Stomach smooth muscle (tissue), 2 donors: ENCODE measurements around the gene SLC25A12.

Experiments used
- H3K27ac ChIP-seq: one replicate; pipeline ENCODE4 v1.7.0; 2013; ENCODE audit warnings: mild to moderate bottlenecking, low read length, inconsistent platforms
- H3K27me3 ChIP-seq, 2 donors: one replicate each; pipeline ENCODE4 v1.7.0; 2013; ENCODE audit warnings: low read length in 2 of 2; ENCODE audit not compliant: insufficient read depth in 2 of 2, control insufficient read depth in 1 of 2
- H3K36me3 ChIP-seq, 2 donors: one replicate each; pipeline ENCODE4 v1.7.0; 2013; ENCODE audit warnings: low read length in 2 of 2; ENCODE audit not compliant: control insufficient read depth in 2 of 2, insufficient read depth in 2 of 2
- H3K4me1 ChIP-seq: one replicate; pipeline ENCODE4 v1.7.0; 2013; ENCODE audit warnings: low read length; ENCODE audit not compliant: control insufficient read depth, insufficient read depth
- H3K4me3 ChIP-seq, 2 donors: one replicate each; pipeline ENCODE4 v1.7.0; 2013; ENCODE audit warnings: low read length in 2 of 2
- H3K9ac ChIP-seq, 2 donors: one replicate each; pipeline ENCODE4 v1.7.0; 2013; ENCODE audit warnings: low read length in 2 of 2, mild to moderate bottlenecking in 1 of 2
- H3K9me3 ChIP-seq, 2 donors: one replicate each; pipeline ENCODE4 v1.7.0; 2013; ENCODE audit warnings: low read length in 2 of 2; ENCODE audit not compliant: control insufficient read depth in 2 of 2
- donor health status: healthy.
- donor health status: Pancreatic carcinoma.

Gene SLC25A12

DNA sequence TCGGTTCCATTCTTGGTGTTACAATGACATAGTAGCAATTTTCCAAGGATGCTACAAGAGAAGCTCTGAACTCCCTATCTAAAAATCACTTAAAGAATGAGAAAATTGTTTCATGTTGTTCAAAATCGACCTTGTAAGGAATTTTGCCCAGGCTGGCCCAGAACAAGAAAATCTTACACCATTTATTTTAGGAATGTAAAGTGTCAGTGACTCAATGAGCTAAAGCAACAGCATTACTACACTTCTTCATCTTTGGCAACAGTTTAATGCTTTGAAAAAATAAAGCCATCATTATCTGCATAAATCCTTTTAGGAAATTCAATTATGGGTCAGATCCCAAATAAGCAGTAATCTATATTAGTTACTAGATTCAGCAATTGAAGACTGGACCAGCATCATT lies 38.6 kb downstream of the SLC25A12 start:
- H3K36me3 ChIP-seq, result no peaks in the 10 kb centered on the region
- H3K4me3 ChIP-seq, result no peak overlapping the region
- no peaks in the 10 kb centered on the region for H3K4me1 ChIP-seq
- H3K27me3 ChIP-seq, result no peaks in the 10 kb centered on the region
- H3K9ac ChIP-seq, result no peak overlapping the region
- no peak overlapping the region for H3K27ac ChIP-seq
- H3K9me3 ChIP-seq, result no peaks in the 10 kb centered on the region

DNA sequence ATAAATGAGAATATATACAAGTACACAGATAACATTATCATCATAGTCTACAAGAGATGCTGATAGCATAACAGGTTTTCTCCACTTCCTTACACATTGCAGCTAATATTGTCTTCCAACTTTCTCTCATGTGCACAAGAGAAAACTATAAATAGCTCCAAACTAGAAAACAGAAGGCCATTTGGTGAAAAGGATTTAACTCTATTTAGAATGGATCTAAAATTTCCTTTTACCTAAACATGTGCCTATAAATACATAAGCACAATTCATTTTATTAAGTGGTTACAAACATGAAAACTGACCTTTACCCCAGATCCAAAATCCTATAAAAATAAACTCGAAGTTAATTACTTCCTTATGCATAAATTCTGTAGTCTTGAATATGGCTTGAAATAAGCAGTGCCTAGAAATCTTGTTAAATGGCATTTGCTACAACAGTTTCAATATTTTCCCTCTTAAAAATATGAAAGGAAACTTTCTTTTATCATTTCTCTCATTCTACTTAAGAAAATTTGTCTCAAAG lies 41.6 kb downstream of the SLC25A12 start:
- Histone ChIP-seq H3K4me3 (no peak overlapping the region), H3K4me1 (no peaks in the 10 kb centered on the region), H3K27me3 (no peaks in the 10 kb centered on the region), H3K36me3 (peaks cover 0 to 3% of the 10 kb centered on the region in 2 donors), H3K27ac (no peak overlapping the region), H3K9ac (no peak overlapping the region), H3K9me3 (no peaks in the 10 kb centered on the region)

DNA sequence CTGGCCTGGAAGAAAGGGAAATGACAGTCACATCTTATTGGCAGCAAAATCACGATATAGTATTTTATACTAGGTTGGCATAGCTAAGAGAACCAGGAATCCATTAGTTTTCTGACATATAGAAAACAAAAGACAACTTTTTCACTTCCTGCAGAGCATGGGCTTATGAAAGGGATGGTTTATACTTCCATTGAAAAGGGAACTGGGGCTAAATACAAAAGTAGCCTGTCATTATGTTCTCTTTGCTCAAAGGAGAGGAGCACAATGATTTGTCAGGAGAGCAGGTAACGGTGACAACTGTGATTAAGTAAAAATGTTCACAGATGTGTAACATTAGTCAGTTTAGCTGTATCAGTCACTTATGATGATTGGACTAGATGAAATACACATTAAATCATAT lies 46.4 kb downstream of the SLC25A12 start:
- no peaks in the 10 kb centered on the region for H3K27me3 ChIP-seq

DNA sequence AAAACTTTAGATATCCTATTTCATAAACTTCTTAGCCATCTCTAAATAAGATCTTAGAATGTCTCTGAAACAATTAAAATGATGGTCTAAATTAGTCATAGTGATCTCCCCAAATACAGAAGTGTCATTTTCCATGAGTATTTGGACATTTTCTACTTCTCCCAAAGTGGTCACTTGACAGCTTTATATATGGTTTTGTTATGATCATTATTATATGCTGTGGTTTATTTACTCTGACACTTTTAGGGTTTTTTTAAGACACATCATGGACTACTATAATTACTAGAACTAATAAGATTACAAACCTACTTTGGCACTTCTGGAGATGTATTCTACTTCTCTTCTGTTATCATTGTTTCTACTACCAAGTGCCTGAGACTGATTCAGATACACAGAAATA lies 47.1 kb downstream of the SLC25A12 start:
- Histone ChIP-seq H3K9me3 (no peaks in the 10 kb centered on the region), H3K4me1 (no peaks in the 10 kb centered on the region), H3K27ac (no peak overlapping the region), H3K27me3 (no peaks in the 10 kb centered on the region), H3K4me3 (no peak overlapping the region), H3K36me3 (peaks cover 4 to 8% of the 10 kb centered on the region in 2 donors), H3K9ac (no peak overlapping the region)

More for the DNA sequence above, 46.4 kb downstream of the SLC25A12 start:
- Histone ChIP-seq H3K4me3 (no peak overlapping the region), H3K9ac (no peak overlapping the region), H3K4me1 (no peaks in the 10 kb centered on the region), H3K27ac (no peak overlapping the region), H3K36me3 (peaks cover 4% of the 10 kb centered on the region in 2 donors), H3K9me3 (no peaks in the 10 kb centered on the region)

DNA sequence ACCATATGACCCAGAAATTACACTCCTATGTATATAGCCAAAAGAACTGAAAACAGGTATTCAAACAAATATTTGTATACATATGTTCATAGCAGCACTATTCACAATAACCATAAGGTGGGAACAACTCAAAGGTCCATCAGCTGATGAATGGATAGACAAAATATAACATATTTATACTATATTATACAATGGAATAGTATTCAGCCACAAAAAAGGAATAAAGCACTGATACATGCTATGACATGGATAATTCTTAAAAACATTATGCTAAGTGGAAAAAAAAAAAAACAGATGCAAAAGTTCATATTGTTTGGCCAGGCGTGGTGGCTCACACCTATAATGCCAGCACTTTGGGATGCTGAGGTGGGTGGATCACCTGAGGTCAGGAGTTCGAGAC lies 52.0 kb downstream of the SLC25A12 start:
- Histone ChIP-seq H3K27ac (no peak overlapping the region), H3K27me3 (no peaks in the 10 kb centered on the region), H3K4me3 (no peak overlapping the region), H3K9me3 (no peaks in the 10 kb centered on the region), H3K36me3 (peaks cover 12 to 15% of the 10 kb centered on the region in 2 donors), H3K9ac (no peak overlapping the region), H3K4me1 (no peaks in the 10 kb centered on the region)

DNA sequence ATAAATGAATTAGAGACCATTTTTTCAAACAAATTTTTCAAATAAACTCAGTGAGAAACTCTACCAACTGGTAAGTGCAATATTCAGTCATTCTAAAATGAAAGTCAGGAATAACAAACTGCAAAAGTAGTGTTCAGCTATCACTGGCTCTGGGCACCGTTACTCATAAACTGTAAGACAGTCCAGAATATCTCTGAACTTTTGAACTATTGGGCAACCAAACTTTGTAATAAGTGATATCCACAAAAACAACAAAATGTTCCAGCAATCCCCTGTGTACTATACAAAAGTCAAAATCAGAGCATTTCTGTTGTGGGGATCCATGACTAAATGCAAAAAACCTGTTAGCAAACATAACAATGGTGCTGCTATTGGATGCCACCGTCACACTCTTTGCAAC lies 56.3 kb downstream of the SLC25A12 start:
- Histone ChIP-seq H3K4me1 (no peaks in the 10 kb centered on the region), H3K4me3 (no peak overlapping the region), H3K9me3 (no peaks in the 10 kb centered on the region), H3K36me3 (peaks cover 43% of the 10 kb centered on the region in 2 donors), H3K9ac (no peak overlapping the region), H3K27me3 (no peaks in the 10 kb centered on the region), H3K27ac (no peak overlapping the region)

DNA sequence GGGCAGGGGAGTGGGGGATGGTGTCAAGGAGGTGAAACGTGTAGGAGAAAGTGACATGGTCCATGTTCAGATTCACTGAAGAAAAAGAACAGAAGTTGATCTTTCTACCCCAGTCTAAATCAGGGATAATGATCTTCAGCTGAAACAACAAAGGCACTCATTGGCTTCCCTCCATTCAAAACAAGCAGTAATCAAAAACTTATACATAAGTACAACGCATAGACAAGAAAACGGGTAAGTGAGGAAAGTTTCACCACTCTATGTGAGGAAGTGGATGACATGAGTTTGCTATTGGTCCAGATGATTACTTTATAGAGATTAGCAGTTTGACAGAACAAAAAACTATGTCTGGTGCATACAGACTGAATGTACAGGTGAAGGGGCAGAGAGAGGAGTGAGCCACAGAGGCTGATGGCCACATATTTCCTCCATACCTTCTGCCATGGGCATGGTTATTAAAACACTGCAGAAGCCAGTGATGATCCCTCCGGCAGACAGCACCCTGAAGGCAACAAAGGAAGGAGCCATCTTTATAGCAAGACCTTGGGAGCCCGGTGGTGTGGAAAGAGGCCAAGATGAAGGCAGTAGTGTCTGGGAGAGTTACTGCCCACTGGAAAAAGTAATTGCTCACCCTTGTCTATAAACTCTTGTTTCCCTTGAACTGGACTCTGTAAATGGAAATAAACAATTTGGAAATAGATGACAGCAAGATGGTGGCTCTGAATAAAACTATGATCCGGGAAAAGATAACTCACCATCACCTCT lies 57.7 kb downstream of the SLC25A12 start:
- Histone ChIP-seq H3K9me3 (no peaks in the 10 kb centered on the region), H3K4me1 (no peaks in the 10 kb centered on the region), H3K27ac (no peak overlapping the region), H3K27me3 (no peaks in the 10 kb centered on the region), H3K9ac (no peak overlapping the region), H3K4me3 (no peak overlapping the region), H3K36me3 (peaks cover 44 to 56% of the 10 kb centered on the region in 2 donors)

DNA sequence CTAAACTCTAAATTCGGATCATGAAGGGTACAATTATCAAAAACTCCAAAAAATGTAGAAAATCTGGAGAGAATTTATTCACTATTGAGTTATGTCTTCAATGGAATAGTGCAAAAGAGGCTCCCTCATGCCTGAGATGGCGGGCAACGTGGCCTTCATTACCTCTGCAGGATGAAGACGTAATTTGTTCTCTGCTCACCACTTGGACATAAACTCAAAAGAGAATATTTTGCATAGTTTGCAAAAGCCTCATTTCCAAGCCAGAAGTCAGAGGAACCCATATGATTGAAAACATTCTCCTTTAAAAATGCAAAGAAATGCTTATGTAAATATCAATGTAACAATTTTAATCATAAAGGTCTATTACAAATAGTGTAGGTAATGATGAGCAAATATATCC lies 58.7 kb downstream of the SLC25A12 start:
- Histone ChIP-seq H3K4me3 (no peak overlapping the region), H3K27me3 (no peaks in the 10 kb centered on the region), H3K27ac (no peak overlapping the region), H3K9me3 (no peaks in the 10 kb centered on the region), H3K9ac (no peak overlapping the region), H3K36me3 (peaks cover 48 to 60% of the 10 kb centered on the region in 2 donors), H3K4me1 (no peaks in the 10 kb centered on the region)

DNA sequence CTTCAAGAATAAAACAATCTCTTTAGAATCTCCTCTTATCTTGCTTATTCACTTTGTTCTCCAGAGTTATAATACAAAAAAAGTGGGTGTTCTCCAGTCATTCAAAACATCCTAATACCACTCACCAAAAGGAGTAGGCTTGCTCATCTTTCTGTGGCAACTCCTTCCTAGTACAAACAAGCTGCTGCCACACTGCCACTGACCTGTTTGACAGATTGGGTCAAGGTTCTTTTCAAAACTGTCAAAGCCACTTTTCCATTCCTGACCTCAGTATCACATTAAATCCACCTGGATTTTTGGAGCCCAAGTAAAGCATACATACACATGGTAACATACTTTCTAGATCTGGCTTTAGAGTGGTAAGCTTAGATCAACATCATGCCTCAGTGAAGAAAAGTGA lies 59.8 kb downstream of the SLC25A12 start:
- Histone ChIP-seq H3K9ac (no peak overlapping the region), H3K27me3 (no peaks in the 10 kb centered on the region), H3K36me3 (peaks cover 52 to 57% of the 10 kb centered on the region in 2 donors), H3K9me3 (no peaks in the 10 kb centered on the region), H3K4me1 (no peaks in the 10 kb centered on the region), H3K27ac (no peak overlapping the region), H3K4me3 (no peak overlapping the region)

DNA sequence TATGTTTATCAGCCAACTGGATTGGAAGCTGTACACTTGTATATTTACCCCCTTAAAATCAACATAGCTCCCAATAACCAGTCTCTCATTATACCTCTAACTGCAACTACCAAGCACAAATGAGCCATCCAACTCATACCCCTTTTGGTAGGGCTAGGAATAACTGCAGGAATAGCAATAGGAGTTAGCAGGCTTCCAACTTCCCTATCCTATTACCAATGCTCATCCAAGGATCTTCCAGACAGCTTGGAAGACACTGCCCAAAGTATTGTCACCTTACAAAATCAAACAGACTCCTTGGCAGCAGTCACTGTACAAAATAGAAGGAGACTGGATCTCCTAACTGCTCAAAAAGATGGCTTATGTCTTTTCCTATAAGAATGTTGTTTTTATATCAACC lies 61.6 kb downstream of the SLC25A12 start:
- H3K9ac ChIP-seq, result no peak overlapping the region
- no peak overlapping the region for H3K4me3 ChIP-seq
- H3K27ac ChIP-seq, result no peak overlapping the region
- no peaks in the 10 kb centered on the region for H3K27me3 ChIP-seq
- H3K9me3 ChIP-seq, result no peaks in the 10 kb centered on the region
- H3K4me1 ChIP-seq, result no peaks in the 10 kb centered on the region
- peaks cover 56 to 57% of the 10 kb centered on the region in 2 donors for H3K36me3 ChIP-seq

DNA sequence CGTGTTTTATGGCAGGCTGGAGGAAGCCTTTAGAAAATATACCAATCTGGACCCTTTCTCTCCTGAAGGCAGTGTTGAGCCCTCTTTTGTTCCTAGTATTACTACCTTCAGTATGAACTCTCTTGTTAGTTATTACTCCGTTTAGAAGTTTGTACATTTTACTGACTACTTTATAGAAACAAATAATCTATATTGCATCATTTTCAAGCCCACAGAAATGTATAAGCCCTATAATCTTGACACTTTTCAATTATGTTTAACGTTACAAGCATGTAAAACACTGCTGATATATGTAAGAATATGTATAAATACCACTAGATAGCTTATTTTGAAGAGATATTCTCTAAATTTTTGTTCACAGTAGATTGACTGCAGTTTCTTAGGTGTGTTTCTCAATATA lies 64.0 kb downstream of the SLC25A12 start:
- Histone ChIP-seq H3K9me3 (no peaks in the 10 kb centered on the region), H3K4me3 (no peak overlapping the region), H3K27ac (no peak overlapping the region), H3K9ac (no peak overlapping the region), H3K36me3 (peaks cover 46 to 47% of the 10 kb centered on the region in 2 donors), H3K27me3 (no peaks in the 10 kb centered on the region), H3K4me1 (no peaks in the 10 kb centered on the region)
